ENCODE measurements around the gene ASXL2. TPM values are rescaled to one million over a fixed set of nuclear protein-coding genes. Genes with fewer than 3 reads are reported as not detected.

The ASXL2 gene
- total RNA-seq, 1 donor from 2014 or later, result 19.9 TPM

DNA sequence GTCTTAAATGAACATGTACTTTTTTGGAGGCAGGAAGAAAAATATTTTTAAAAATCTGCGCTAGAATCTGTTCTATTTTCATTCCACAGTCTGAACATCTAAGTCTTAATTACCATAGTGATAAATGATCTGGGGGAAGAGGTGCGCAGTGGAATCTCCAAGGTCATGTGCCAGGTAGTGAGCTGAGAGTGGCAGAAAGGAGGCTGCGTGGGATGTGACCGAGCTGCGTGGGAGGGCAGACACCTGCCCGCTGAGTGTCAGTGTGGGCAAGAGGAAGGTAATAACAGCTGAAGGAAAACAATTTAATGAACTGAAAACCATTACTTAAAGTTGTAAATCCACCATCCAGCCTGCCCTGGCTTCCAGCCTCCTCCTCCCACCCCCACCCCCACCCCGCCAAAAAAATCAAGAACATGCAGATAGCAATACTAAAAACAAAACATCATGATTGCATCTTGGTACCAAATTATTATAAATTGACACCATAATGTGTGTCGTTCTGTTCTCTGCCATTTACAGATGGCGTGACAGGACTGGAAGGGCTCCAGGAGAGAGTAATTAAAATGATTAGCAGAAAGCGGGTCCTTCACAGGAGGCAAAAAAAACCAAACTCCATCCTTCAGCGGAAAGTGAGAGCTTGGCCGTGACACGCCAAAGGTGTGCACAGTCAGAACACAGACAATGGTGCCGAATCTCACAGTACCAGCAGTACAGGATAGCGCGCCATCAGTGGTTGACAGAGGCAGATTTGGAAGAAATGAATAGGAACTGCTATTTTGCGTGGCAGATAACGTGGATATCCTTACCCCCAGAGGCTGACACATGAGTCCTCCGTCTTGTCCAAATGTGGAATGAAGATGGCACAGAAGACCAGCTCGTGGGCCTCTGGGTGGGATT, 193.5 kb downstream of the ASXL2 start:
- Mint-ChIP-seq H3K36me3 (ENCODE audit: unreplicated experiment) (no peaks in the 10 kb centered on the region), H3K4me3 (ENCODE audit: unreplicated experiment) (no peak overlapping the region), H3K9me3 (ENCODE audit: unreplicated experiment) (peaks cover 1% of the 10 kb centered on the region), H3K27me3 (ENCODE audit: unreplicated experiment) (peaks cover 1% of the 10 kb centered on the region), H3K27ac (ENCODE audit: unreplicated experiment) (no peak overlapping the region), H3K4me1 (ENCODE audit: low read depth, unreplicated experiment) (peaks cover 1% of the 10 kb centered on the region)
- TF ChIP-seq, protein P1, sequence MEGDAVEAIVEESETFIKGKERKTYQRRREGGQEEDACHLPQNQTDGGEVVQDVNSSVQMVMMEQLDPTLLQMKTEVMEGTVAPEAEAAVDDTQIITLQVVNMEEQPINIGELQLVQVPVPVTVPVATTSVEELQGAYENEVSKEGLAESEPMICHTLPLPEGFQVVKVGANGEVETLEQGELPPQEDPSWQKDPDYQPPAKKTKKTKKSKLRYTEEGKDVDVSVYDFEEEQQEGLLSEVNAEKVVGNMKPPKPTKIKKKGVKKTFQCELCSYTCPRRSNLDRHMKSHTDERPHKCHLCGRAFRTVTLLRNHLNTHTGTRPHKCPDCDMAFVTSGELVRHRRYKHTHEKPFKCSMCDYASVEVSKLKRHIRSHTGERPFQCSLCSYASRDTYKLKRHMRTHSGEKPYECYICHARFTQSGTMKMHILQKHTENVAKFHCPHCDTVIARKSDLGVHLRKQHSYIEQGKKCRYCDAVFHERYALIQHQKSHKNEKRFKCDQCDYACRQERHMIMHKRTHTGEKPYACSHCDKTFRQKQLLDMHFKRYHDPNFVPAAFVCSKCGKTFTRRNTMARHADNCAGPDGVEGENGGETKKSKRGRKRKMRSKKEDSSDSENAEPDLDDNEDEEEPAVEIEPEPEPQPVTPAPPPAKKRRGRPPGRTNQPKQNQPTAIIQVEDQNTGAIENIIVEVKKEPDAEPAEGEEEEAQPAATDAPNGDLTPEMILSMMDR (IDR thresholded peaks at IDR 0.05; ENCODE audit: partially characterized antibody, unreplicated experiment), result no peak
- DNase-seq, result no peak

Other genes starting within 250 kb of the ASXL2 start
- 41.7 TPM for gene DTNB, start 204.9 kb downstream of the ASXL2 start, total RNA-seq (ENCODE audit: unreplicated experiment)
- gene KIF3C, start 104.0 kb upstream of the ASXL2 start, total RNA-seq (ENCODE audit: unreplicated experiment), result 210 TPM
- gene RAB10, start 155.6 kb upstream of the ASXL2 start, total RNA-seq (ENCODE audit: unreplicated experiment), result 168 TPM

Data from glutamatergic neuron (in vitro differentiated cells).